Activated effector memory CD4-positive, alpha-beta T cell treated with anti-CD3 and anti-CD28 coated beads, Interleukin-2, amount 50 U/mL, for 16 hours (primary cell): ENCODE measurements around the gene TTC7B.

Experiments used
- DNase-seq: peaks from one replicate; pipeline ENCODE4 v3.0.0-alpha.2; 2020

TTC7B gene

GRCh38 chr14:90571149-90571947, 244.9 kb downstream of the TTC7B start:
- no peak for DNase-seq

GRCh38 chr14:90570461-90570860, 245.8 kb downstream of the TTC7B start:
- DNase-seq = no peak

- no peak for DNase-seq
Observed at GRCh38 chr14:90569606-90570387, 246.4 kb downstream of the TTC7B start.

DNA sequence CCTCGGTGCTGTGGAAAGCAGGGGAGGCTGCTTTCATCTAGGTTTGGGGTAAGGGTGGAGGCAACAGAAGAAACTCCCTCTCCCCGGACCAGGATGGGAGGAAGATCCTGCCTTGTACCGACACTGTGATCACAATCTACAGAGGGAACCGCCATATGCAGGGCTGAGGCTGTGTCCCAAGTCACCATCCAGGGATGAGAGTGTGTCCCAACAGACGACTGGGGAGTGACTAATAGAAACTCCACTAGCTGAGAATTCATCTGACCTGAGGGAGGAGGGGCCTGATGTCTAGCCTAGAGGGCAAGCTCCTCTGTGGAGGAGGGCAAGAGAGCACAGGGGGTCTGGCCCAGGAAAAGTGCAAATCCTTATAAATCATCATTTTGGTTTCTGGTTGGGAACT, 247.0 kb downstream of the TTC7B start:
- no peak for DNase-seq

- DNase-seq = no peak
Observed at GRCh38 chr14:90568405-90568804, 247.8 kb downstream of the TTC7B start.

GRCh38 chr14:90567991-90568390, 248.2 kb downstream of the TTC7B start:
- DNase-seq = no peak

DNA sequence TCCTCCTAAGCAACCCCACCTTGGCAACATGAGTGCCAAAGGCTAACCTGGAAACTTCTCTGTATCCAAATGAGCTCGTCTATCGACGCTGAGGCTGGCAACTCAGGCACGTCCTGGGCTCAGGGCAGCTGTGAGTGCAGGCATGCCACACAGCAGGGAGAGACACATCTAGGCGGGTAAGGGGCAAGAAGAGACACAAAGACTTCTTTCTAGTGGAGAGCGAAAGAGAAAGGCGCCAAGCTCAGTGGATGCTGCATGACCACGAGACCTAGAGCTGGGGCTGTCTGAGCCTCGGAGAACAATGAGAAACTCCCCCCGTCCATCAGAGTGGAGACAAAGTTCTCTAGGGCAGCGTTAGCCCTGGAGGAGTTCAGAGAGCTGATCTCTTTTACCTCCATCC, 249.0 kb downstream of the TTC7B start:
- DNase-seq = no peak

DNA sequence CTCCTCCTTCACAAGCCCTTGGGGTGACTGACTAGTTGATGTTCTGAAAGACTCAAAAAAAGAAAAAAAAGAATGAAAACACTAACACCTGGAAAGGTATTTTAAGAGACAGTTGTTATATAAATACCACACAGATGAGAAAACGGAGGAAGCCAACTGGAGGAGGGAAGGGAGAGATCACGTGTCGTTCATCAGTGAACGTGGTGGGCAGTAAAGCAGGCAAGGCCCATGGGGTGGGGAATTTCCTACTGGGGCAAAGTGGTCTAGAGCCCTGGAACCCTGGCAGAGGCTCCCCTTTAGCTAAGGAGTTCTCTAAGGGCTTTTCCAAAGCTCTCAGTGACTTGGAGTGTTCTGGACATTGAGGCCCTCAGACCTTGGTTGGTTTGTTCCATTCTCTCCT, 249.7 kb downstream of the TTC7B start:
- no peak for DNase-seq

- DNase-seq = no peak
Observed at GRCh38 chr14:90564496-90564895, 251.7 kb downstream of the TTC7B start.

DNA sequence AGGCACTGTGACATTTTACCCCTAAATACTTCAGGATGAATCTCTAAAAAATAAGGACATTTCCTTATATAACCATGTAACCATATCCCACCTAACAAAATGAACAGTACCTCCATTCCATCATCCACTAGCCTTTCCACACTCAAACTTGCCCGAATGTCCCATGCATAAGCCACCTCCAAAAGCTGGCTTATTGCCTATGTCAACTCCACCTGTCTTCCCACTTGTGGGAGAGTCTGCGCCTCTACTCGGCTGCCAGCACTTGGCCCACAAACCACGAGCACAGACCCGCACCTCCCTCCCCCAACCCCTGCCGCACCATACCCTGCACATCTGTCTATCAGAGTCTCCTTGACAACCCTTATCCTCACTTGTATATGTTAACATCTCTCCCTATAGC, 253.6 kb downstream of the TTC7B start:
- DNase-seq = no peak

DNA sequence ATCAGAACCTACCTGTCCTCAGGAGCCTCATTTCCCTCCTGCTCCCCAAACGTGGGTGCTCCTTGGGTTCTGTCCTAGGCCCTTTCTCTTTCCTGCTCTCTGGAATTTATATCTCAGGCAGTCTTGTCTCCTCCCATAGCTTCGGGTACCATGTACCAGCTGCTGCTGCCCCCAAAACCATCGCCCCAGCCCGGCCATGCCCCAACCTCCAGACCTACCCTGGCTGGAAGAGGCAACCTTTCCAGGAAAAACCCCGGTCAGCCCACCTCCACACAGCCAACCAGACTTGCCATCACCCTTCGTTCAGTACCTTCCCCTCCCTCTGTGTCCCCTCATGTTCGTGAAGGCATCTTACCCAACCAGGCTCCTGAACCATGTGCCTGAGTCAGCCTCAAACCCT, 254.3 kb downstream of the TTC7B start:
- DNase-seq = no peak

DNA sequence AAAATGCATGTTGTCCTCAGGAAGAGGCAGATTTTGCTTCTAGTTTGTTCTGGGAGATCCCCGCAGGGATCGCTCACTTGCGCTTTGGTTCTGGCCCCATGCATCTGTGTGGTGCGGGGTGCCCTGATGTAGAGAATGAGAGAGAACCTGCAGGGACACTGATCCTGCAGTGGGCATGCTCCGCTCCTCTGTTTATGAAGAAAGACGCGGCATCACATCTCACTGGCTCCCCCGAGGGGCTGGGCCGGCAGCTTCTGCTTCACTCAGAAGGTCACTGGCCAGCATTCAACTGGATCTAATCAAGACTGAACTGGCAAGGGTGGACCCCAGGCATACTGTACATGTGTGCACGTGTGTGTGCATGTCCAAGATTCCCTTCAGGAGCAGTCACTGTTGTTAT, 255.2 kb downstream of the TTC7B start:
- DNase-seq = no peak

DNA sequence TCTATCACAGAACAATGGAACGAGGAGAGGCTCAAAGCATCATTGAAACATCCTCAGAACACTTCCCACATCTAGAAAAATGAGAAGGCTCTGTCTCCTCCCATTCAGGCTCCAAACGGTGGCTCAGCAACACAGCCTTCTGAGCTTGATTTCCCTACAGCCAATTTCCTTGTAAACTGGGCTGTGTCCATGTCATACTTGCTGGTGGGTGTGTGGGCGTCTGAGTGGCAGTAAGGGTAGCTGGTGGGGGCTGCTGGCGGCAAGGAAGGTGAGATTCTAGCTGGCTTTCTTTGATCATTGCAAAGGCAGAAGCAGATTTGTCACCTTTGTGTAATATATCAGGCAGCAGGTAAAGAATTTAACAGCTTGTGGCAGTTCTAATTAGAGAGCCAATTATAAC, 255.7 kb downstream of the TTC7B start:
- DNase-seq = no peak

- DNase-seq = no peak
Observed at GRCh38 chr14:90559811-90560492, 256.3 kb downstream of the TTC7B start.

DNA sequence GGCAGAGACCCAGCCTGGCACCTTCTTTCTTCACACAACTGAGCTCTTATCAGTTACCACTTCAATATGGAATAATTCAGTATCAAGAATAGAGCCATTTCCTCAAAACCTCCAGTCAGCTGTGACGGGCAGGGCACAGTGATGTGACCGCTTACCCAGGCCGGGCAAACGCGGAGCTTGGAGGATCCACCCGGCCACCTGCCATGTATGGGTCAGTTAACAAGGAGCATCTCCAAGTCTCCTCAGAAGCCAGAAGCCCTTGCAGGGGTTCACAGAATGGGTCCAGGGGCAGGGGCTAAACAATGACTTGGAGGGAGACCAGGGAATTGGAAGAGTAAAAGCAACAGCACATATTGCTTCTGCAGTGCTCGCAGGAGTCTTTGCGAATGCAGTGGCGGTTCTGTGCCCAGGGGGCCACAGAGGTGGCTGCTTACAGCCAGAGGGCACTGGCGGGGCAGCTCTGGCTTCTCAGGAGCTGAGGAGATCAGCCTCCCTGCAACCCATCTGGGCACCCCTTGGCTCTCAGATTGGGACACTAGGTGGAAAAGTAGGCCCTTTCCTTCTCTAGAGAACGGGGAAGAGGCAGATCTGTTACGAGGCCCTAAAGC, 257.1 kb downstream of the TTC7B start:
- DNase-seq = no peak

DNA sequence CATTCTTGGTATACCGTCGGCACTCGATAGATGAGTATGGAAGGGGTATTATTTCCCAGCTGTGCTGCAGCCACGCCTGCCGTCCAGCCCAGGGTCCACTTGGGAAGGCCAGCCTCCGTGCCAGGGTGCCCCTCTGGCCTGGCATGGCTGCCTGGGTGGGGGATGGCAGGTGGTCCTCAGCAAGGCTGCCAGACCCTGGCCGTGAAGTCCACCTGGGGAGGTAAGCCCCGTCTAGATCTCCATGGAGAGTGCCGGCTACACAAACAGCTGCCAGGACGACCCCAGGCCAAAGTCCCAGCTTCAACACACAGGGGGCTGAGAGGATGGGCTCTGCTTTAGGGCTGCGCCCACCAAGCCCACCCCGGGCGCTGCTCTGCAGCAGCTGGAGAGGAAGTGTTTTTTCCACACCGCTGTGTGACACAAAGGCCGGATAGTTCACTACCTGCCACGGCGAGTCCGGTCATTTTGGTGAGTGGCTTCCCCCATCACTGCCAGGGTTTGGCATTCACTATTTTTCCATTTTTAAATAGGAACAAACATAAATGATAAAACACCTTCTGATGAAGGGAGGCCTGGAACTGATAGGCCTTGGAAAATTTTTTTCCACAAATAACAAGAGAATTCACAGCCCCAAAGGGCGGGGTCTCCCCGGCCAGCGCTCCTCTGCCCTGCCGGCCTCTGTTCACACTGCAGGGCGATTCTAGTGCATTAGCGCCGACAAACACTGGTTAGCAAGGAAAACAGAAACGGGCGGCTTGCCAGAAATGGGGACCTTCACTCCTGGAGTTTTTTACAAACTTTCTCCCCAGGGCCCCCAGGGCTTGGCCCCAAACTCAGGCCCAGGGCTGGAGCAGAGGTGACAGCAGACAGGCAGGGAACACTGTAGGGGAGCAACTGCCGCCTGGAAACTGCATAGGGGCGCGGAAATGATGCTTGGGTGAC, 257.9 kb downstream of the TTC7B start:
- no peak for DNase-seq

GRCh38 chr14:90557516-90557915, 258.7 kb downstream of the TTC7B start:
- DNase-seq = no peak

- no peak for DNase-seq
Observed at GRCh38 chr14:90556666-90557450, 259.4 kb downstream of the TTC7B start.

GRCh38 chr14:90556012-90556477, 260.2 kb downstream of the TTC7B start:
- no peak for DNase-seq

DNA sequence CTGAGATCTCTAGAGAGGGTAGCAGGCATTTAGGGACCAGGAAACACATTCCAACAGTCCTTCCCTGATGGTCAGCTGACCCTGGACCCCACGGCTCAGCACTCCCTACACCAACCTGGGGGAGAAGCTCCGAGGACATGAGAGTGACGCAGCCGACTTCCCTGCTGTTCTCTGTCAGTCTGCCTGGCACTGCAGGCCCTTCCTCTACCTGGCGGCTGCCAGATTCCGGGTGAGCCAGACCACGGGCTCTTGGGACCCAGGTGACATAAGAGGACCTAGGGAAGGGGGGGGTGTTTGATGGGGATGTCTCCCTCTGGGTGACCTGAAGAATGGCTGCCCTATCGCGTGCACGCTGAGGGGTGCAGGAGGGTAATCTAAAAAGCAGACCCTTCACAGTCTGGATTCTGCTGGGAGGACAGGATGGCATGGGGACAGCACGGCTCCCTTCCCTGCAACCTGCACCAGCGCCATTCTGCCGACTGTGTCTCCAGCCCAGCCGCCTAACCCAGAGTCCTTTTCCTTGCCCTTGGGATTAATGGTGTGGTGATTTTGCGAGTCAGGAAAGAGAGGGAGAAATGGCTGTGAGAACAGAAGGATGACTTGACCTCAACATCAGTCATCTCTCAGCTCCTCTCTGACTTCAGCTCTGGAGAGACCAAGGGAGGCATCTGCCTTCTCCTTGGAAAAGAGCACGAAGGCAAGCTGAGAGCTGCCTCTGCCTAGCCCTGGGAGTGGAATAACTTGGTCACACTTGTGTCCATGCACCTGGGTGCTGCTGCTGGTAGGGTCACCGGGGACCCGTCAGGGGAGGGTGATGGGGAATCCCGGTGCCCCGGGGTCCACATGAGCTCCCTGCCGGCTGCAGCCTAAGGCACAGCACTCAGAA, 260.9 kb downstream of the TTC7B start:
- no peak for DNase-seq
